ENCODE measurements around the gene ERRFI1. TPM values are rescaled to one million over a fixed set of nuclear protein-coding genes. Genes with fewer than 3 reads are reported as not detected.
A peak's percentile ranks its signal among the peaks of the same experiment; 100 is the strongest.

The ERRFI1 gene
- total and polyA plus RNA-seq, 2 experiments from 2014 or later: 29.7 to 50.8 TPM

DNA sequence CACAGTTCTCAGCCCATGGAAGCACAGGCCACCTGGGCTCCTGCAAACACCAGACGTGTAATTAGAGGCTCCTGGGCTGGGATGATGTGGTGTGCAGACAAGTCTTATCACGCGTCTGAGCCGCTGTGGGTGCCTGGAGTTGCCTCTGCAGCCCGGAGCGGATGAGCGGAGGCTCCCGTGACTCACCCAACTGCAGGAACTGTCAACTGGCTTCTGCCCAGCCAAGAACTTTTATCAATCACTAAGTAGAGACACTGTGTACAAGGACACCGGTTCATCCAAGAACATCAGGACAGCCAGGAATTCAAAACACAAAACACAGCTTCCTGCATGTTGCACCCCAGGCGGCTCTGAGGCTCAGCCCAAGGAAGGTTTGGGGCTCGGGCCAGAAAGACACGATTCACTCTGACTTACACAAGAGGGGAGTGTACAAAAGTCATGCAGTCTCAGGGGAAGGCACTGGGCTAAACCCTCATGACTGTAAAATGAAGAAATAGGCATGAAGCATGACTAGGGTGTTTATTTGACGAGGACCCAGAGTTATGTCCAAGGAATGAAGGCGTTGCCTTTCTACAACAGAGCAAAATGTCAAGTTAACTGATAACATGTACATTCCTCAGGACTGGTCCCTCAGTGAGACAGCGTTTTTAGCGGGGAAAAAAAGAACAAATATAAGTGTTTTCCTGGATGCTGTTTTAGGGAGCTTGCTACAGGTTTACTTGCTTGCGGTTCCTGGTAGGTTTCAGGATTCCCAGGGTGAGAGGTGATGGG, 21.1 kb downstream of the ERRFI1 start:
- H3K27ac ChIP-seq: peak overlapping the region; percentile 92
- no peaks in the 10 kb centered on the region for H3K9me2 ChIP-seq (ENCODE audit: insufficient read depth)
- H2AFZ ChIP-seq: peak overlapping the region; percentile 25
- no peaks in the 10 kb centered on the region for H3K27me3 ChIP-seq (replicated peaks; ENCODE audit: insufficient read depth)
- H3K9me3 ChIP-seq (ENCODE audit: low read depth): no peaks in the 10 kb centered on the region
- H4K20me1 ChIP-seq (ENCODE audit: insufficient read depth): no peaks in the 10 kb centered on the region
- peak; percentile 97 for DNase-seq
- H3F3A ChIP-seq (ENCODE audit: insufficient read depth): peaks cover 69% of the 10 kb centered on the region
- no peaks in the 10 kb centered on the region for H3K79me2 ChIP-seq (ENCODE audit: insufficient read depth)
- H3K9ac ChIP-seq: peak overlapping the region; percentile 79
- TF ChIP-seq EZH2 (IDR thresholded peaks at IDR 0.05; ENCODE audit: insufficient read depth, poor library complexity, severe bottlenecking) (no peak), EZH2phosphoT487 (IDR thresholded peaks at IDR 0.05; ENCODE audit: insufficient read depth, low read depth) (no peak)
- H3K4me3 ChIP-seq: peak overlapping the region; percentile 38
- peaks cover 38% of the 10 kb centered on the region for H3K4me1 ChIP-seq (ENCODE audit: insufficient read depth)
- H3K36me3 ChIP-seq (ENCODE audit: low read depth): 0 out of 2 replicates have a peak, but pooled peaks cover 3% of the 10 kb centered on the region
- peak overlapping the region; percentile 74 for H3K4me2 ChIP-seq (ENCODE audit: unreplicated experiment)
- in situ Hi-C loops (cut with MboI): no loop called here
- 0 to 1% methylated on average over 14 to 17 of the region's 17 CpGs for WGBS, 2 experiments (ENCODE audit: low coverage in 1 of 2, low lambda C conversion rate in 2 of 2, missing lambda C conversion rate in 2 of 2)

DNA sequence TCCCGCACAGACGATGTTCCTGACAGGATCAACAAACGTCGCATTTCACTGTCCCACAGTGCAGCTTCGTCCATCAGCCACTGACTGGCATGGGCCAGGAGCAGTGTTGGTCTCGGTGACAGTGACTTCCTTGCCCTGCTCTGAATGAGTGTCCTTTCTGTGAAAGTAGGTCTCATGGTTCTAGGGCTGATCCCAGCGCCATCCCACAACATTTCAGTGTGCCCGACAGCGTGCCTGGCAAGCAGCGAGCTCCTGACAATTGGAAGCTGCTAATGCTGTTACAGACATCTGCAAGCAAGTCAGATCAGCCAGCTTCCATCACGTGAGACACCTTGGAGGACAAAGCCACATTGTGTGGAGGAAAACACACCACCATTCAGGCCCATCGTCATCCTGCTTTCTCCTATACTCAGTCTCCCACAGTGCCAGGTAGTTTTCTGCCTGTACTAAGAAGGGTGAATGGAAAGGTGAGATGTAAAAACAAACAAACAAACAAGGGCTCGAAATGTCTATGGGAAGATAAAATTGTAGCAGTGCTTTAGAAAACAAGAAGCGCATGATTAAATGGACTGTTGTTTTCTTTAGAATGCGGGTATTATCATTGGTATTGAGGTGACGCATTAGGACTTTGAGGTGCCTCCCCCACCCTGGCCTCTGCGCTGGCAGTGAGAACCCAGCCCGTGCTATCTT, 21.9 kb downstream of the ERRFI1 start:
- TF ChIP-seq EZH2phosphoT487 (IDR thresholded peaks at IDR 0.05; ENCODE audit: insufficient read depth, low read depth) (no peak), EZH2 (IDR thresholded peaks at IDR 0.05; ENCODE audit: insufficient read depth, poor library complexity, severe bottlenecking) (no peak)
- Histone ChIP-seq H3K27me3 (replicated peaks; ENCODE audit: insufficient read depth) (no peaks in the 10 kb centered on the region), H3K36me3 (ENCODE audit: low read depth) (0 out of 2 replicates have a peak, but pooled peaks cover 3% of the 10 kb centered on the region), H3K9me2 (ENCODE audit: insufficient read depth) (no peaks in the 10 kb centered on the region), H2AFZ (peak overlapping the region; percentile 25), H3K79me2 (ENCODE audit: insufficient read depth) (no peaks in the 10 kb centered on the region), H3K4me1 (ENCODE audit: insufficient read depth) (peaks cover 38% of the 10 kb centered on the region), H4K20me1 (ENCODE audit: insufficient read depth) (no peaks in the 10 kb centered on the region), H3F3A (ENCODE audit: insufficient read depth) (peaks cover 63% of the 10 kb centered on the region), H3K4me3 (peak overlapping the region; percentile 38), H3K27ac (peak overlapping the region; percentile 92), H3K4me2 (ENCODE audit: unreplicated experiment) (peak overlapping the region; percentile 74), H3K9ac (peak overlapping the region; percentile 79), H3K9me3 (ENCODE audit: low read depth) (no peaks in the 10 kb centered on the region)
- WGBS, 2 experiments (ENCODE audit: low coverage in 1 of 2, low lambda C conversion rate in 2 of 2, missing lambda C conversion rate in 2 of 2): 13 to 15% methylated on average over 18 of the region's 18 CpGs
- DNase-seq: peak; percentile 58
- in situ Hi-C loops (cut with MboI): no loop called here

DNA sequence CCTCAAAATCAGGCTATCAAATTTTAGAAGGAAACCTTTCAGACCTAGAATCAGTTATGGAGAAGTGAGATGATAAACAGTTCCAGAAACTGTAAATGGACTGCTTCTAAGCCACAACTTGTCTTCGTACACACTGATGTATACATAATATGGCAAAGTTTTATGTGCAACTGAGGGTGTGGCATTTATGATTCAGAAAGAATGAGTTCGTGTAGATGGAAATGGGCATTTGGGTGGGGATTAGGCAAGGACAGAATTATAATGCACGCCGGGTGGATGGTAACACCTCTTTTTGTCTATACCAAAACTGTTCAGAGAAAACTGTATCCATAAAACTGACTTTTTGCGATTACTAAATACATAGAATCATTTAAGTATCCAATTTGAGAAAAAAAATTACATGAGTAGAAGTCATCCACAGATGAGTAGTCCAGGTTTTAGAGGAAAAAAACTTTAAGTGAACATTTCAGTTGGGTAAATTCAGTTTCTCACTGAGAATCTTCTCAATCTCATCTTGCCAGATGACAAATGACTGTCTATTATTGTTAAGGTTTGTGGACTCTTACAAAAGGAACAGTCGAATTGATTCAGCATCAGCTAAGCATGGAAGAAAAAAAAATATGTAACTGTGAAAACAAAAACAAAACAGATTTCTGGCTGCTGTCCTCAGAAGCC, 22.5 kb downstream of the ERRFI1 start:
- DNase-seq: peak; percentile 57
- 36 to 38% methylated on average over 6 of the region's 6 CpGs for WGBS, 2 experiments (ENCODE audit: low coverage in 1 of 2, low lambda C conversion rate in 2 of 2, missing lambda C conversion rate in 2 of 2)
- Histone ChIP-seq H3F3A (ENCODE audit: insufficient read depth) (peaks cover 58% of the 10 kb centered on the region), H3K4me3 (no peak overlapping the region), H3K4me1 (ENCODE audit: insufficient read depth) (peaks cover 38% of the 10 kb centered on the region), H3K27ac (peak overlapping the region; percentile 92), H3K36me3 (ENCODE audit: low read depth) (0 out of 2 replicates have a peak, but pooled peaks cover 3% of the 10 kb centered on the region), H3K4me2 (ENCODE audit: unreplicated experiment) (peak overlapping the region; percentile 74), H4K20me1 (ENCODE audit: insufficient read depth) (no peaks in the 10 kb centered on the region), H3K27me3 (replicated peaks; ENCODE audit: insufficient read depth) (no peaks in the 10 kb centered on the region), H3K79me2 (ENCODE audit: insufficient read depth) (no peaks in the 10 kb centered on the region), H3K9ac (peak overlapping the region; percentile 79), H3K9me2 (ENCODE audit: insufficient read depth) (no peaks in the 10 kb centered on the region), H2AFZ (peak overlapping the region; percentile 25), H3K9me3 (ENCODE audit: low read depth) (no peaks in the 10 kb centered on the region)
- in situ Hi-C loops (cut with MboI): no loop called here
- TF ChIP-seq EZH2 (IDR thresholded peaks at IDR 0.05; ENCODE audit: insufficient read depth, poor library complexity, severe bottlenecking) (no peak), EZH2phosphoT487 (IDR thresholded peaks at IDR 0.05; ENCODE audit: insufficient read depth, low read depth) (no peak)

DNA sequence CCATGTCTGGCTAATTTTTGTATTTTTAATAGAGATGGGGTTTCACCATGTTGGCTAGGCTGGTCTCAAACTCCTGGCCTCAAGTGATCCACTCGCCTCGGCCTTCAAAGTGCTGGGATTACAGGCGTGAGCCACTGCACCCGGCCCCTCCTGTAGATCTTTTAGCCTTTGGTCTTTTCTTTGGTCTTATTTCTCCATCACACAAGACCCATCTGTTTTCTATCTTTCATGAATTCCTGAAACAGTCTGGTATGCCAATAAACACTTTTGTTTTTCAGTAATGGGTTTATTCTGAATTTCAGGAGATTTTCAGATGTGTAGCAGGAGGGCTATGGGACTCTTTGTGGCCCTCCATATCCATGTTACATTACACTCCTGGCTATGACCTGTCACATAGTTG, 23.2 kb downstream of the ERRFI1 start:
- Histone ChIP-seq H3K4me2 (ENCODE audit: unreplicated experiment) (peak overlapping the region; percentile 74), H3K4me1 (ENCODE audit: insufficient read depth) (peaks cover 38% of the 10 kb centered on the region), H3K9ac (no peak overlapping the region), H3K9me3 (ENCODE audit: low read depth) (no peaks in the 10 kb centered on the region), H3K79me2 (ENCODE audit: insufficient read depth) (no peaks in the 10 kb centered on the region), H3K36me3 (ENCODE audit: low read depth) (0 out of 2 replicates have a peak, but pooled peaks cover 1% of the 10 kb centered on the region), H3K4me3 (no peak overlapping the region), H3F3A (ENCODE audit: insufficient read depth) (peaks cover 51% of the 10 kb centered on the region), H2AFZ (no peak overlapping the region), H4K20me1 (ENCODE audit: insufficient read depth) (no peaks in the 10 kb centered on the region), H3K27ac (peak overlapping the region; percentile 92), H3K27me3 (replicated peaks; ENCODE audit: insufficient read depth) (no peaks in the 10 kb centered on the region), H3K9me2 (ENCODE audit: insufficient read depth) (no peaks in the 10 kb centered on the region)
- DNase-seq: no peak
- 67 to 71% methylated on average over 4 of the region's 4 CpGs for WGBS, 2 experiments (ENCODE audit: low coverage in 1 of 2, low lambda C conversion rate in 2 of 2, missing lambda C conversion rate in 2 of 2)
- TF ChIP-seq EZH2phosphoT487 (IDR thresholded peaks at IDR 0.05; ENCODE audit: insufficient read depth, low read depth) (no peak), EZH2 (IDR thresholded peaks at IDR 0.05; ENCODE audit: insufficient read depth, poor library complexity, severe bottlenecking) (no peak)
- in situ Hi-C loops (cut with MboI): no loop called here
